BE2C (cell line): ENCODE measurements around the gene MS4A8.

ENCODE experiments used
- DNase-seq: peaks from one replicate; pipeline ENCODE4 v3.0.0-alpha.2; 2020
- H3K27me3 ChIP-seq: fragments of 250-450 bp; sonication (Bioruptor Pico); 2 replicates; pipeline ENCODE4 v1.5.1; 2020; ENCODE audit warnings: mild to moderate bottlenecking
- H3K36me3 ChIP-seq: fragments of 250-450 bp; sonication (Bioruptor Pico); 2 replicates; pipeline ENCODE4 v1.5.1; 2020; ENCODE audit warnings: mild to moderate bottlenecking
- H3K4me1 ChIP-seq: fragments of 250-450 bp; sonication (Bioruptor Pico); 2 replicates; pipeline ENCODE4 v1.5.1; 2020
- H3K4me3 ChIP-seq: 2 replicates; pipeline ENCODE4 v1.5.1; 2011; ENCODE audit warnings: low read depth, low read length
- H3K9me3 ChIP-seq: fragments of 250-450 bp; sonication (Bioruptor Pico); 2 replicates; pipeline ENCODE4 v1.5.1; 2020
- CTCF ChIP-seq: IDR thresholded peaks from 2 replicates; pipeline ENCODE4 v1.5.1; 2012; ENCODE audit warnings: mild to moderate bottlenecking, low read depth, low read length

Gene MS4A8

GRCh38 chr11:60763692-60764369 lies 64.4 kb downstream of the MS4A8 start:
- H3K4me1 ChIP-seq, result no peaks in the 10 kb centered on the region
- no peaks in the 10 kb centered on the region for H3K36me3 ChIP-seq
- TF ChIP-seq CTCF, result no peak
- no peak for DNase-seq
- no peak overlapping the region for H3K4me3 ChIP-seq
- H3K9me3 ChIP-seq, result no peaks in the 10 kb centered on the region
- 0 out of 2 replicates have a peak, but pooled peaks cover under 1% of the 10 kb centered on the region for H3K27me3 ChIP-seq

GRCh38 chr11:60764879-60765278 lies 65.5 kb downstream of the MS4A8 start:
- no peak for TF ChIP-seq CTCF
- no peaks in the 10 kb centered on the region for H3K36me3 ChIP-seq
- H3K4me3 ChIP-seq, result no peak overlapping the region
- DNase-seq, result no peak
- no peaks in the 10 kb centered on the region for H3K27me3 ChIP-seq
- no peaks in the 10 kb centered on the region for H3K9me3 ChIP-seq
- H3K4me1 ChIP-seq, result no peaks in the 10 kb centered on the region

- Histone ChIP-seq H3K9me3 (no peaks in the 10 kb centered on the region), H3K36me3 (no peaks in the 10 kb centered on the region), H3K27me3 (no peaks in the 10 kb centered on the region), H3K4me3 (no peak overlapping the region), H3K4me1 (no peaks in the 10 kb centered on the region)
- TF ChIP-seq CTCF, result no peak
- DNase-seq, result no peak
Observed at GRCh38 chr11:60765355-60765754, 65.9 kb downstream of the MS4A8 start.
